Ascending aorta (tissue), 2 donors: ENCODE data around the gene AGAP1. TPM values are rescaled to one million over a fixed set of nuclear protein-coding genes. Genes with fewer than 3 reads are reported as not detected.

Source experiments
- DNase-seq, 2 donors: peaks; one replicate each; pipeline ENCODE4 v3.0.0-alpha.2; 2019; ENCODE audit warnings: low spot score in 2 of 2
- H3K27ac ChIP-seq, 2 donors: fragments of 200-600 bp; sonication (generic); one replicate each; pipeline ENCODE4 v1.5.1; 2016 to 2017; ENCODE audit warnings: mild to moderate bottlenecking in 1 of 2
- H3K27me3 ChIP-seq: fragments of 200-600 bp; sonication (generic); one replicate; pipeline ENCODE4 v1.5.1; 2017
- H3K36me3 ChIP-seq, 2 donors: fragments of 200-600 bp; sonication (generic); one replicate each; pipeline ENCODE4 v1.5.1; 2016
- H3K4me1 ChIP-seq, 2 donors: fragments of 200-600 bp; sonication (generic); one replicate each; pipeline ENCODE4 v1.5.1; 2016 to 2017; ENCODE audit warnings: mild to moderate bottlenecking in 1 of 2
- H3K4me3 ChIP-seq, 2 donors: fragments of 200-600 bp; sonication (generic); one replicate each; pipeline ENCODE4 v1.5.1; 2016 to 2017; ENCODE audit warnings: mild to moderate bottlenecking in 1 of 2
- H3K9me3 ChIP-seq, 2 donors: fragments of 200-600 bp; sonication (generic); one replicate each; pipeline ENCODE4 v1.5.1; 2016
- intact Hi-C: fragments of 100-400 bp; cut with DNase I; formaldehyde crosslinking; loops from one replicate; pipeline ENCODE4 v1.15.1; 2023
- total RNA-seq: library from RNA; depleted of rRNA; stranded (reverse); fragments of >200 nt; gene quantifications from one replicate; pipeline ENCODE4 v1.1.0, GENCODE V29; 2016
- TF ChIP-seq, protein P1 (sequence below), 3 experiments: fragments of 200-600 bp in 2 of 3; fragments of 450-650 bp in 1 of 3; sonication (generic) in 2 of 3; IDR thresholded peaks; one replicate each; pipeline ENCODE4 v1.5.1; 2016 to 2019; ENCODE audit warnings: antibody characterized with exemption in 3 of 3, mild to moderate bottlenecking in 1 of 3, moderate library complexity in 1 of 3

Gene AGAP1
- total RNA-seq, 1 donor from 2014 or later, result 19.7 TPM

GRCh38 chr2:235803028-235803427, 309.2 kb downstream of the AGAP1 start:
- Histone ChIP-seq H3K9me3 (no peaks in the 10 kb centered on the region), H3K4me3 (no peak overlapping the region), H3K27ac (no peak overlapping the region), H3K27me3 (no peaks in the 10 kb centered on the region), H3K36me3 (peaks cover 15 to 27% of the 10 kb centered on the region in 2 donors), H3K4me1 (no peaks in the 10 kb centered on the region)
- intact Hi-C loops, result no loop called here
- TF ChIP-seq, protein P1, sequence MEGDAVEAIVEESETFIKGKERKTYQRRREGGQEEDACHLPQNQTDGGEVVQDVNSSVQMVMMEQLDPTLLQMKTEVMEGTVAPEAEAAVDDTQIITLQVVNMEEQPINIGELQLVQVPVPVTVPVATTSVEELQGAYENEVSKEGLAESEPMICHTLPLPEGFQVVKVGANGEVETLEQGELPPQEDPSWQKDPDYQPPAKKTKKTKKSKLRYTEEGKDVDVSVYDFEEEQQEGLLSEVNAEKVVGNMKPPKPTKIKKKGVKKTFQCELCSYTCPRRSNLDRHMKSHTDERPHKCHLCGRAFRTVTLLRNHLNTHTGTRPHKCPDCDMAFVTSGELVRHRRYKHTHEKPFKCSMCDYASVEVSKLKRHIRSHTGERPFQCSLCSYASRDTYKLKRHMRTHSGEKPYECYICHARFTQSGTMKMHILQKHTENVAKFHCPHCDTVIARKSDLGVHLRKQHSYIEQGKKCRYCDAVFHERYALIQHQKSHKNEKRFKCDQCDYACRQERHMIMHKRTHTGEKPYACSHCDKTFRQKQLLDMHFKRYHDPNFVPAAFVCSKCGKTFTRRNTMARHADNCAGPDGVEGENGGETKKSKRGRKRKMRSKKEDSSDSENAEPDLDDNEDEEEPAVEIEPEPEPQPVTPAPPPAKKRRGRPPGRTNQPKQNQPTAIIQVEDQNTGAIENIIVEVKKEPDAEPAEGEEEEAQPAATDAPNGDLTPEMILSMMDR (IDR thresholded peaks at IDR 0.05), result no peak
- DNase-seq, result no peak

DNA sequence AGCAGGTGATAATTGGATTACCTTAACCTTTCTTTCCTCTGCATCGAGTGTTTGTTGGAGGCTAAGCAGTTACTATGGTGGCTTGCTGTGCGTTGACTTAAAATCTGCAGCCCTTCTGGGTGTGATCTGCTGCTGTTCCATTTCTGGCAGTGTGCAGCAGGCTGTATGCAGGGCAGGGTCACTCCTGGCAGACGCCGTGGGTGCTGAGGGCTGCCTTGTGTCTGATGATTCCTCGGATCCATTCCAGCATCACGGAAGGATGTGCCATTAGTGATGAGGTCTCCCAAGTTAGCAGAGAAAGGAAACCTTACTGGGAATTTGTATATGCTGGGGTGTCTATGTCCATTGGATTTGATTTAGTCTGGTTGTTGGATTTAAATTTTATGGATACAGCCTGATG, 310.8 kb downstream of the AGAP1 start:
- Histone ChIP-seq H3K27me3 (no peaks in the 10 kb centered on the region), H3K9me3 (no peaks in the 10 kb centered on the region), H3K4me1 (no peaks in the 10 kb centered on the region), H3K4me3 (no peak overlapping the region), H3K27ac (no peak overlapping the region), H3K36me3 (peaks cover 10 to 22% of the 10 kb centered on the region in 2 donors)
- DNase-seq, result no peak
- intact Hi-C loops, result no loop called here
- TF ChIP-seq, protein P1 (IDR thresholded peaks at IDR 0.05), result no peak

- intact Hi-C loops, result no loop called here
- Histone ChIP-seq H3K36me3 (peaks cover 0 to 26% of the 10 kb centered on the region in 2 donors), H3K4me3 (no peak overlapping the region), H3K27ac (no peak overlapping the region), H3K27me3 (no peaks in the 10 kb centered on the region), H3K9me3 (no peaks in the 10 kb centered on the region), H3K4me1 (no peaks in the 10 kb centered on the region)
- no peak for DNase-seq
- TF ChIP-seq, protein P1 (IDR thresholded peaks at IDR 0.05), result no peak
Measured at GRCh38 chr2:235806986-235807750, 313.3 kb downstream of the AGAP1 start.

- intact Hi-C loops, result no loop called here
- no peak for DNase-seq
- H3K4me3 ChIP-seq, result no peak overlapping the region
- H3K9me3 ChIP-seq, result no peaks in the 10 kb centered on the region
- TF ChIP-seq, protein P1 (IDR thresholded peaks at IDR 0.05), result no peak
- no peak overlapping the region for H3K27ac ChIP-seq
- peaks cover 0 to 31% of the 10 kb centered on the region in 2 donors for H3K36me3 ChIP-seq
- H3K27me3 ChIP-seq, result no peaks in the 10 kb centered on the region
- no peaks in the 10 kb centered on the region for H3K4me1 ChIP-seq
Measured at GRCh38 chr2:235808366-235808765, 314.5 kb downstream of the AGAP1 start.

- TF ChIP-seq, protein P1 (IDR thresholded peaks at IDR 0.05), result no peak
- no peak for DNase-seq
- peaks cover 0 to 31% of the 10 kb centered on the region in 2 donors for H3K36me3 ChIP-seq
- no peaks in the 10 kb centered on the region for H3K4me1 ChIP-seq
- no peaks in the 10 kb centered on the region for H3K27me3 ChIP-seq
- H3K27ac ChIP-seq, result no peak overlapping the region
- H3K4me3 ChIP-seq, result no peak overlapping the region
- intact Hi-C loops, result no loop called here
- H3K9me3 ChIP-seq, result no peaks in the 10 kb centered on the region
Measured at GRCh38 chr2:235810252-235810651, 316.4 kb downstream of the AGAP1 start.
